ENCODE measurements around the gene COL6A1.
A peak's percentile ranks its signal among the peaks of the same experiment; 100 is the strongest.
"Not testable (repeated sequence)": the region's sequence is repeated elsewhere in the genome, so short reads cannot be mapped to it uniquely, and the experiment has no call there.

The COL6A1 gene

GRCh38 chr21:45971616-45972352, 9.8 kb upstream of the COL6A1 start:
- Mint-ChIP-seq H3K4me3 (no peak overlapping the region), H3K9me3 (no peaks in the 10 kb centered on the region), H3K36me3 (no peaks in the 10 kb centered on the region), H3K27ac (no peak overlapping the region), H3K27me3 (peaks cover 2% of the 10 kb centered on the region), H3K4me1 (peaks cover 4% of the 10 kb centered on the region)

- H3K4me3 Mint-ChIP-seq, result no peak overlapping the region
- H3K9me3 Mint-ChIP-seq, result no peaks in the 10 kb centered on the region
- no peak overlapping the region for H3K27ac Mint-ChIP-seq
- peaks cover 2% of the 10 kb centered on the region for H3K27me3 Mint-ChIP-seq
- peaks cover 4% of the 10 kb centered on the region for H3K4me1 Mint-ChIP-seq
- no peaks in the 10 kb centered on the region for H3K36me3 Mint-ChIP-seq
These were observed 9.2 kb upstream of the COL6A1 start for GRCh38 chr21:45972353-45972715.

GRCh38 chr21:45972716-45973474, 8.7 kb upstream of the COL6A1 start:
- H3K9me3 Mint-ChIP-seq, result no peaks in the 10 kb centered on the region
- peak overlapping the region; percentile 59 for H3K4me3 Mint-ChIP-seq
- H3K27me3 Mint-ChIP-seq, result peaks cover 2% of the 10 kb centered on the region
- no peak overlapping the region for H3K27ac Mint-ChIP-seq
- peaks cover 4% of the 10 kb centered on the region for H3K4me1 Mint-ChIP-seq
- H3K36me3 Mint-ChIP-seq, result no peaks in the 10 kb centered on the region

- Mint-ChIP-seq H3K4me1 (peaks cover 7% of the 10 kb centered on the region), H3K27ac (peak overlapping the region; percentile 89), H3K27me3 (peaks cover 2% of the 10 kb centered on the region), H3K9me3 (no peaks in the 10 kb centered on the region), H3K4me3 (peak overlapping the region; percentile 93), H3K36me3 (no peaks in the 10 kb centered on the region)
These were observed 8.0 kb upstream of the COL6A1 start for GRCh38 chr21:45973475-45974072.

GRCh38 chr21:45974073-45975019, 7.2 kb upstream of the COL6A1 start:
- peaks cover 2% of the 10 kb centered on the region for H3K27me3 Mint-ChIP-seq
- no peaks in the 10 kb centered on the region for H3K36me3 Mint-ChIP-seq
- H3K27ac Mint-ChIP-seq, result no peak overlapping the region
- H3K9me3 Mint-ChIP-seq, result no peaks in the 10 kb centered on the region
- peaks cover 12% of the 10 kb centered on the region for H3K4me1 Mint-ChIP-seq
- H3K4me3 Mint-ChIP-seq, result peak overlapping the region; percentile 93

GRCh38 chr21:45975020-45975666, 6.4 kb upstream of the COL6A1 start:
- peak overlapping the region; percentile 93 for H3K4me3 Mint-ChIP-seq
- no peak overlapping the region for H3K27ac Mint-ChIP-seq
- no peaks in the 10 kb centered on the region for H3K36me3 Mint-ChIP-seq
- no peaks in the 10 kb centered on the region for H3K9me3 Mint-ChIP-seq
- peaks cover 2% of the 10 kb centered on the region for H3K27me3 Mint-ChIP-seq
- H3K4me1 Mint-ChIP-seq, result peaks cover 12% of the 10 kb centered on the region

GRCh38 chr21:45975667-45976409, 5.7 kb upstream of the COL6A1 start:
- peak overlapping the region; percentile 23 for H3K4me3 Mint-ChIP-seq
- not testable (repeated sequence) for H3K9me3 Mint-ChIP-seq, H3K27ac Mint-ChIP-seq

GRCh38 chr21:45976701-45977311, 4.8 kb upstream of the COL6A1 start:
- Mint-ChIP-seq H3K36me3 (no peaks in the 10 kb centered on the region), H3K4me3 (no peak overlapping the region), H3K27me3 (peaks cover 2% of the 10 kb centered on the region), H3K9me3 (no peaks in the 10 kb centered on the region), H3K4me1 (peaks cover 12% of the 10 kb centered on the region), H3K27ac (no peak overlapping the region)

More at GRCh38 chr21:45975667-45976409, 5.7 kb upstream of the COL6A1 start:
- not testable (repeated sequence) for H3K36me3 Mint-ChIP-seq, H3K27me3 Mint-ChIP-seq
- H3K4me1 Mint-ChIP-seq, result peaks cover 12% of the 10 kb centered on the region

GRCh38 chr21:45977396-45977795, 4.2 kb upstream of the COL6A1 start:
- H3K4me1 Mint-ChIP-seq, result peaks cover 12% of the 10 kb centered on the region
- no peaks in the 10 kb centered on the region for H3K9me3 Mint-ChIP-seq
- H3K36me3 Mint-ChIP-seq, result no peaks in the 10 kb centered on the region
- H3K4me3 Mint-ChIP-seq, result no peak overlapping the region
- H3K27me3 Mint-ChIP-seq, result peaks cover 2% of the 10 kb centered on the region
- no peak overlapping the region for H3K27ac Mint-ChIP-seq

- Mint-ChIP-seq H3K4me3 (no peak overlapping the region), H3K4me1 (peaks cover 8% of the 10 kb centered on the region), H3K9me3 (no peaks in the 10 kb centered on the region), H3K27me3 (no peaks in the 10 kb centered on the region), H3K27ac (no peak overlapping the region), H3K36me3 (no peaks in the 10 kb centered on the region)
These were observed 2.4 kb upstream of the COL6A1 start for GRCh38 chr21:45979141-45979631.

- no peaks in the 10 kb centered on the region for H3K36me3 Mint-ChIP-seq
- H3K27ac Mint-ChIP-seq, result no peak overlapping the region
- no peaks in the 10 kb centered on the region for H3K9me3 Mint-ChIP-seq
- peaks cover 8% of the 10 kb centered on the region for H3K4me1 Mint-ChIP-seq
- no peaks in the 10 kb centered on the region for H3K27me3 Mint-ChIP-seq
- H3K4me3 Mint-ChIP-seq, result no peak overlapping the region
These were observed 1.9 kb upstream of the COL6A1 start for GRCh38 chr21:45979651-45980050.

- Mint-ChIP-seq H3K9me3 (no peaks in the 10 kb centered on the region), H3K27ac (no peak overlapping the region), H3K4me3 (no peak overlapping the region), H3K36me3 (peaks cover 2% of the 10 kb centered on the region), H3K4me1 (peaks cover 8% of the 10 kb centered on the region), H3K27me3 (no peaks in the 10 kb centered on the region)
These were observed 1.3 kb upstream of the COL6A1 start for GRCh38 chr21:45980271-45980670.

GRCh38 chr21:45980697-45981096, 873 bp upstream of the COL6A1 start:
- H3K9me3 Mint-ChIP-seq, result no peaks in the 10 kb centered on the region
- H3K4me1 Mint-ChIP-seq, result peaks cover 8% of the 10 kb centered on the region
- H3K27me3 Mint-ChIP-seq, result no peaks in the 10 kb centered on the region
- H3K36me3 Mint-ChIP-seq, result peaks cover 2% of the 10 kb centered on the region
- no peak overlapping the region for H3K4me3 Mint-ChIP-seq
- no peak overlapping the region for H3K27ac Mint-ChIP-seq
